ENCODE data around the gene STAM2.

The STAM2 gene

DNA sequence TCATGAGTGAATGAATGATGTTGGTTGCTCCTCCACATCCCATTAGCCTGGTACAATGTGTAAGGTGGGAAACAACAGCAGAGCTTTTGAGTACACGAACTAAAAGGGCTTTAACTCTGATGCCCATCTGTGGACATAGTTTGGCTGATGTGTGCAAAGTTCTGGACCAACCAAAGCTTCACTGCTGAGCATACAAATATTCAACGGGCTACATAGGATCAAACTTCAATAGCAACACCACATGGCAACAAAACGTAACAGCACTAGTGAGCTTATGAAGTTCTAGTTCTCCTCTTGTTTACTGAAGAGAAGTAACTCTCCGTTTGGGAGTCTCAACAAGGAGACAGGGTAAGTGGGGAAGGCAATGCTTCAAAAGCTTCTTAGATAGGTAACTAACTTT lies 20.4 kb downstream of the STAM2 start:
- Mint-ChIP-seq H3K27me3 (ENCODE audit: low read depth, poor library complexity) (peaks cover 2% of the 10 kb centered on the region), H3K4me1 (no peaks in the 10 kb centered on the region), H3K36me3 (ENCODE audit: low read depth) (peaks cover 46% of the 10 kb centered on the region), H3K9me3 (peaks cover 42% of the 10 kb centered on the region), H3K27ac (no peak overlapping the region), H3K4me3 (no peak overlapping the region)
- no peak for DNase-seq
- TF ChIP-seq, protein P1, sequence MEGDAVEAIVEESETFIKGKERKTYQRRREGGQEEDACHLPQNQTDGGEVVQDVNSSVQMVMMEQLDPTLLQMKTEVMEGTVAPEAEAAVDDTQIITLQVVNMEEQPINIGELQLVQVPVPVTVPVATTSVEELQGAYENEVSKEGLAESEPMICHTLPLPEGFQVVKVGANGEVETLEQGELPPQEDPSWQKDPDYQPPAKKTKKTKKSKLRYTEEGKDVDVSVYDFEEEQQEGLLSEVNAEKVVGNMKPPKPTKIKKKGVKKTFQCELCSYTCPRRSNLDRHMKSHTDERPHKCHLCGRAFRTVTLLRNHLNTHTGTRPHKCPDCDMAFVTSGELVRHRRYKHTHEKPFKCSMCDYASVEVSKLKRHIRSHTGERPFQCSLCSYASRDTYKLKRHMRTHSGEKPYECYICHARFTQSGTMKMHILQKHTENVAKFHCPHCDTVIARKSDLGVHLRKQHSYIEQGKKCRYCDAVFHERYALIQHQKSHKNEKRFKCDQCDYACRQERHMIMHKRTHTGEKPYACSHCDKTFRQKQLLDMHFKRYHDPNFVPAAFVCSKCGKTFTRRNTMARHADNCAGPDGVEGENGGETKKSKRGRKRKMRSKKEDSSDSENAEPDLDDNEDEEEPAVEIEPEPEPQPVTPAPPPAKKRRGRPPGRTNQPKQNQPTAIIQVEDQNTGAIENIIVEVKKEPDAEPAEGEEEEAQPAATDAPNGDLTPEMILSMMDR (IDR thresholded peaks at IDR 0.05), result no peak

DNA sequence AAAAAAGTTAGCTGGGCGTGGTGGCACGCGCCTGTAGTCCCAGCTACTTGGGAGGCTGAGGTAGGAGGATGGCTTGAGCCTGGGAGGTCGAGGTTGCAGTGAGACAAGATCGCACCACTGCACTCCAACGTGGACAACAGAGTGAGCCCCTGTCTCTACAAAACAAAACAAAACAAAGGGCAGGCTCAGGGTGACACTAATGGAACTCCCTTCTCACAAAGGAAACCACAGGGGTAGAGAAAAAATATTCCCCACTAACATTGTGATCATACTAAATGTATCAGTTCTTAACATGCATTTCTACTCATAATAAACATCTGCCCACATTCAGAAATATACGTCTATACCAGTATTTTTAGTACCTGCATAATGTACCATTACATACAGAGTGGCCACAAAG lies 21.1 kb downstream of the STAM2 start:
- TF ChIP-seq, protein P1 (IDR thresholded peaks at IDR 0.05), result no peak
- Mint-ChIP-seq H3K27ac (no peak overlapping the region), H3K4me3 (no peak overlapping the region)

DNA sequence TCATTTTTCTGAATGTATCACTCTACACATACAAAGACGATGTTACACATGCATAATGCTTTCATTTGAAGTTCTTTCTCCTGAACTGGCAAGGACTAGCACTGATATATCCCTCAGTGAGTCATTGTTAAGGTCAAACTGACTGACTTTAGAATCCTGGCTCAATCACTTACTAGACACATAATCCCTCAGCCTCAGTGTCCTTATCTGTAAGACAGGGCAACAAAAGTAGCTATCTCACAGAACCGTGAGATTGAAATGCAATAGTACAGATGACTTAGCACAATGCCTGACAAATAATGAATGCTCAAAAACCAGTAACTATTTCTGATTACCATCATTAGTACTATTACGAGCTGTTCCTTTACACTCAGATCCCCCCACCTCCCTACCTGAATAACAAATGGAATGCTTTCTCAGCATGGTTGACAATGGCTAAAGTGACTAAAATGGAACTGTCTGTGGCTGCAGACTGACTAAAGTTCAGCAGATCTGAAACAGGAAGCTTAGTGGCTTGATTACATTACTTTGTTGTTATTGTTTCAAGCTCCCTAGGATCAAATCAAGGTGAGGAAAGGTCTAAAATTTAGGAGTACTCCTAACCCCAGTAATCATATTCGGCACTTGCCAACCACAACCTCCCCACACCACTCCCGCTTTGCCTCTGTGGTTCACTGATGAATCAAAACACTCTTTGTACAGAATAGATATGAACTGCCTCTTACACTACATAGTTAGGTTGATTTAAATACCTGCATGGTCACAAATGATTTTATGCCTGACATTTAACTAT lies 40.9 kb downstream of the STAM2 start:
- Mint-ChIP-seq H3K27ac (peak overlapping the region; percentile 11), H3K36me3 (ENCODE audit: low read depth) (peaks cover 37% of the 10 kb centered on the region), H3K9me3 (no peaks in the 10 kb centered on the region), H3K4me3 (no peak overlapping the region), H3K27me3 (ENCODE audit: low read depth, poor library complexity) (no peaks in the 10 kb centered on the region), H3K4me1 (no peaks in the 10 kb centered on the region)
- TF ChIP-seq, protein P1 (IDR thresholded peaks at IDR 0.05), result no peak
- DNase-seq, result no peak

More for the DNA sequence above, 21.1 kb downstream of the STAM2 start:
- Mint-ChIP-seq H3K27me3 (ENCODE audit: low read depth, poor library complexity) (peaks cover 2% of the 10 kb centered on the region), H3K9me3 (peaks cover 35% of the 10 kb centered on the region), H3K4me1 (no peaks in the 10 kb centered on the region), H3K36me3 (ENCODE audit: low read depth) (peaks cover 40% of the 10 kb centered on the region)
- no peak for DNase-seq

DNA sequence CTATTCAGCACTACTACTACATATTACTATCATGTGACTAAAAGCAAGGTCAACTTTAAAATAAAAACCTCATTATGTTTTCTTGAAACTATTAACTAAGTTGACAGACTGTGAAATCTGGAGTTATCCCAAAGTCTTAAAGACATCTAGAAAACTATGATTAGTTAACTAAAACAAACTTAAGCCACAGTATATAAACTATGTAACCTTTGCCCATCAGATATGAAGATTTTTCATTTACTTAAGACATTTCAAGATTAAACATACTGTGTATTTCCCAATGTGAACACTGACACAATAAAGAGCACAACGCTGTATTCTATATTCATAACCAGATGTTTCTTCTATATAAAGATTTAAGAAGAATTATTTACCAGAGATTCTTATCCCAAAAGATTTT lies 43.3 kb downstream of the STAM2 start:
- H3K9me3 Mint-ChIP-seq, result no peaks in the 10 kb centered on the region
- peaks cover 6% of the 10 kb centered on the region for H3K4me1 Mint-ChIP-seq
- no peak for DNase-seq
- H3K27ac Mint-ChIP-seq, result no peak overlapping the region
- no peak overlapping the region for H3K4me3 Mint-ChIP-seq
- peaks cover 35% of the 10 kb centered on the region for H3K36me3 Mint-ChIP-seq (ENCODE audit: low read depth)
- TF ChIP-seq, protein P1 (IDR thresholded peaks at IDR 0.05), result no peak
- no peaks in the 10 kb centered on the region for H3K27me3 Mint-ChIP-seq (ENCODE audit: low read depth, poor library complexity)

DNA sequence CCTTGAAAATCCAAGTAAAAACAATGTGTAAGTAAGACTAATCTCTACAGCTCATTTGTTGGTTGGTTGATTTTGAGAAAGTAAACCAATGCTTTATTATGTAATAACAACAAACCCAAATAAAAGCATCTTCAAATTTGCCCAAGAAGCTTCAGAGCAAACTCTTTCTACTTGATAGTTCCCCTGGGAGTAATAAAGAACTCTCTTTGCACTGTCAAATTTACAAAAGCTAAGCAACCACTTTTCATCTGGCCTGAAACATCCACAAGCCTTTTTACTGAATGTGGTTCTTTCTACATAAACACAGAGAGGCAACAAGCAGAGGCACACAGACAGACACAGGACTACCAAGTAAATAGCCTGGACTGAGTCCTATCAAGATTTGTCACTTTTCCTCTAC lies 47.9 kb downstream of the STAM2 start:
- Mint-ChIP-seq H3K27me3 (ENCODE audit: low read depth, poor library complexity) (no peaks in the 10 kb centered on the region), H3K9me3 (no peaks in the 10 kb centered on the region), H3K4me3 (no peak overlapping the region), H3K27ac (peak overlapping the region; percentile 91), H3K36me3 (ENCODE audit: low read depth) (peaks cover 31% of the 10 kb centered on the region), H3K4me1 (peaks cover 6% of the 10 kb centered on the region)
- no peak for DNase-seq
- TF ChIP-seq, protein P1 (IDR thresholded peaks at IDR 0.05), result no peak

DNA sequence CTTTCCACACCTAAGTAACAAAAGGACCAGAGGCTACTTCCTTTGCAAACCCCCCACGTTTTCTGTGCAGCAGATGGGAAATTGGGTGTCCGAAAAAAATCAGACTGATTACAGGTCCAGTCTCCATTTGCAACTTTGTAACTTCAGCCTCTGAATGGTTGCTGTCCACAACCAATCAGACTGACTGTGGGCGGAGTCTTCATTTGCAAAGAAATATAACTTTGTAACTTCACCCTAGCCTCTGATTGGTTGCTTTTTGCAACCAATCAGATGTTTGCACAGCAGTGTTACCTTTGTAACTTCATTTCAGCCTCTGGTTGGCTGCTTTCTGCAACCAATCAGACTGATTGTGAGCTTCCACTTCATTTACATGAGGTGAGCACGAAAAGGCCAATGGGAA lies 48.9 kb downstream of the STAM2 start:
- Mint-ChIP-seq H3K27me3 (ENCODE audit: low read depth, poor library complexity) (no peaks in the 10 kb centered on the region), H3K27ac (no peak overlapping the region), H3K36me3 (ENCODE audit: low read depth) (peaks cover 26% of the 10 kb centered on the region), H3K4me1 (peaks cover 6% of the 10 kb centered on the region), H3K4me3 (no peak overlapping the region), H3K9me3 (no peaks in the 10 kb centered on the region)
- TF ChIP-seq, protein P1 (IDR thresholded peaks at IDR 0.05), result no peak
- DNase-seq, result no peak

Data from nephron progenitor cell (in vitro differentiated cells).